GM12874 (cell line): ENCODE measurements around the gene CD8B.

ENCODE experiments used
- CTCF ChIP-seq: IDR thresholded peaks from 2 replicates; pipeline ENCODE4 v1.5.1; 2011; ENCODE audit warnings: low read depth, mild to moderate bottlenecking, control low read depth, low read length, moderate library complexity; ENCODE audit not compliant: insufficient read depth

The CD8B gene

GRCh38 chr2:86788165-86788564 lies 73.5 kb downstream of the CD8B start:
- no peak for TF ChIP-seq CTCF

GRCh38 chr2:86787736-86788135 lies 74.0 kb downstream of the CD8B start:
- TF ChIP-seq CTCF = no peak

GRCh38 chr2:86786001-86786536 lies 75.6 kb downstream of the CD8B start:
- TF ChIP-seq CTCF = no peak

GRCh38 chr2:86785456-86785855 lies 76.2 kb downstream of the CD8B start:
- no peak for TF ChIP-seq CTCF

GRCh38 chr2:86783615-86784339 lies 77.9 kb downstream of the CD8B start:
- no peak for TF ChIP-seq CTCF

GRCh38 chr2:86782748-86783147 lies 78.9 kb downstream of the CD8B start:
- TF ChIP-seq CTCF = no peak

GRCh38 chr2:86781363-86781762 lies 80.3 kb downstream of the CD8B start:
- no peak for TF ChIP-seq CTCF
